Panc1 (cell line): Measurements from ENCODE around the gene RFC2. TPM values are rescaled to one million over a fixed set of nuclear protein-coding genes. Genes with fewer than 3 reads are reported as not detected.

Source experiments
- ATAC-seq: fragments of 200-7000 bp; cut with Tn5 transposase; 2 replicates; pipeline ENCODE4 v1.9.1; 2020; ENCODE audit warnings: mild to moderate bottlenecking, moderate library complexity
- BruUV-seq: library from RNA; stranded (reverse); fragments of 400-500 nt; replicated peaks from 2 replicates; lab custom pipeline; 2021; lab: Mats Ljungman, UMichigan
- CTCF ChIA-PET: fragments of 300-600 bp; sonication (Branson Sonifier 250); formaldehyde crosslinking; loops from one replicate; lab custom pipeline; 2022; ENCODE audit warnings: antibody characterized with exemption; lab: Charles Lee
- POLR2A ChIA-PET: fragments of 300-600 bp; sonication (Branson Sonifier 250); formaldehyde crosslinking; loops from one replicate; lab custom pipeline; 2022; ENCODE audit warnings: antibody characterized with exemption; lab: Charles Lee
- DNase-seq: peaks from one replicate; pipeline ENCODE4 v3.0.0-alpha.2; 2010; ENCODE audit warnings: low read depth, low spot score
- H3K27ac ChIP-seq: 2 replicates; pipeline ENCODE4 v1.5.1; 2011; ENCODE audit warnings: mild to moderate bottlenecking, low read length, inconsistent platforms
- H3K27me3 ChIP-seq: fragments of 200-500 bp; sonication (Bioruptor generic); 2 replicates; pipeline ENCODE4 v1.6.0; 2014; ENCODE audit warnings: low read length, inconsistent platforms; ENCODE audit not compliant: control insufficient read depth, insufficient read depth
- H3K36me3 ChIP-seq: fragments of 200-500 bp; sonication (Bioruptor generic); 2 replicates; pipeline ENCODE4 v1.5.1; 2014; ENCODE audit warnings: inconsistent platforms, mild to moderate bottlenecking, low read length, moderate library complexity; ENCODE audit not compliant: control insufficient read depth, insufficient read depth
- H3K4me1 ChIP-seq: 2 replicates; pipeline ENCODE4 v1.5.1; 2011; ENCODE audit warnings: inconsistent platforms, mild to moderate bottlenecking, low read length, moderate library complexity; ENCODE audit not compliant: control insufficient read depth, insufficient read depth
- H3K4me3 ChIP-seq, 2 experiments: 2 replicates each; pipeline ENCODE4 v1.5.1; 2011 to 2012; ENCODE audit warnings: low read depth in 2 of 2, low read length in 2 of 2, mild to moderate bottlenecking in 2 of 2, inconsistent platforms in 1 of 2, moderate library complexity in 1 of 2
- H3K9me3 ChIP-seq: fragments of 200-500 bp; sonication (Bioruptor generic); 2 replicates; pipeline ENCODE4 v1.5.1; 2014; ENCODE audit warnings: low read depth, mild to moderate bottlenecking, inconsistent platforms, low read length, moderate library complexity; ENCODE audit not compliant: control insufficient read depth, insufficient read depth
- CTCF ChIP-seq: fragments of 450-650 bp; IDR thresholded peaks from 2 replicates; pipeline ENCODE4 v1.5.1; 2017; ENCODE audit warnings: mild to moderate bottlenecking
- POLR2AphosphoS5 ChIP-seq: IDR thresholded peaks from 2 replicates; pipeline ENCODE4 v1.6.1; 2012; ENCODE audit warnings: mild to moderate bottlenecking, low read depth, low read length, moderate library complexity
- REST ChIP-seq, 2 experiments: IDR thresholded peaks; 2 replicates each; pipeline ENCODE4 v1.6.1; 2011 to 2012; ENCODE audit warnings: low read depth in 2 of 2, control low read depth in 1 of 2, low read length in 1 of 2, mild to moderate bottlenecking in 1 of 2, moderate library complexity in 1 of 2; ENCODE audit not compliant: insufficient read depth in 1 of 2
- SIN3A ChIP-seq: IDR thresholded peaks from 2 replicates; pipeline ENCODE4 v1.6.1; 2012; ENCODE audit warnings: low read depth, mild to moderate bottlenecking, low read length, moderate library complexity, borderline replicate concordance; ENCODE audit not compliant: insufficient read depth
- TCF7L2 ChIP-seq: IDR thresholded peaks from 2 replicates; pipeline ENCODE4 v1.6.1; 2011; ENCODE audit warnings: mild to moderate bottlenecking, low read depth, low read length, inconsistent platforms
- in situ Hi-C: cut with HindIII; loops from 2 replicates; pipeline ENCODE4 v1.10.0; 2016; ENCODE audit warnings: low sequenced_read_pairs, low pct_unique_long_range_greater_than_20kb
- intact Hi-C: fragments of 100-400 bp; cut with micrococcal nuclease; formaldehyde crosslinking; loops from one replicate; pipeline ENCODE4 v1.10.0; 2022; ENCODE audit not compliant: unreplicated experiment
- total RNA-seq: library from RNA; stranded (reverse); gene quantifications from one replicate; pipeline ENCODE4 v1.2.1, GENCODE V29; 2021; ENCODE audit not compliant: unreplicated experiment

RFC2 gene
- total RNA-seq, 1 experiment from 2014 or later: 56.2 TPM

- intact Hi-C loops: no loop called here
- no TSS peak for BruUV-seq
Measured at GRCh38 chr7:74289659-74290552, 35.7 kb upstream of the RFC2 start.

GRCh38 chr7:74289018-74289658, 34.9 kb upstream of the RFC2 start, which contains the start of gene CLIP2:
TSS of gene CLIP2 (plus strand) at chr7:74289407. CDS start at chr7:74317547, 28,140 bp downstream.
- H3K4me1 ChIP-seq: peaks cover 56% of the 10 kb centered on the region
- no TSS peak for BruUV-seq
- CTCF ChIA-PET: interaction anchor here (0.7 to 3.2 kb wide), 3 partner anchors 14 to 296 kb away, joined by 3 to 13 read pairs (median 3); no protein-coding TSS in a partner anchor

More at GRCh38 chr7:74289659-74290552, 35.7 kb upstream of the RFC2 start:
- no peak for DNase-seq
- H3K27me3 ChIP-seq: no peaks in the 10 kb centered on the region
- ChIA-PET POLR2A (interaction anchor here (1.0 kb wide), 1 partner anchor 11 kb away, joined by 4 read pairs; no protein-coding TSS in a partner anchor), CTCF (interaction anchor here (3.2 kb wide), 1 partner anchor 15 kb away, joined by 13 read pairs; no protein-coding TSS in a partner anchor)
- peaks cover 54% of the 10 kb centered on the region for H3K4me1 ChIP-seq
- peak overlapping the region; percentile 78 for H3K27ac ChIP-seq
- peak; percentile 26; the same call in 1 of the 2 replicates for TF ChIP-seq SIN3A
- no peak for TF ChIP-seq REST (IDR thresholded peaks at IDR 0.05; ENCODE audit: insufficient read depth in 1 of 2, low read depth in 2 of 2, low read length in 1 of 2)
- no peaks in the 10 kb centered on the region for H3K9me3 ChIP-seq
- in situ Hi-C loops: no loop called here
- H3K36me3 ChIP-seq: no peaks in the 10 kb centered on the region
- peak overlapping the region; percentile 74 to 84 for H3K4me3 ChIP-seq
- ATAC-seq: peak; percentile 24

More at GRCh38 chr7:74289018-74289658, 34.9 kb upstream of the RFC2 start, which contains the start of gene CLIP2:
- intact Hi-C loops (no loop called here), in situ Hi-C loops (no loop called here)
- peak; percentile 32; the same call in 1 of the 2 replicates for TF ChIP-seq SIN3A
- TF ChIP-seq TCF7L2: peak; percentile 35; the same call in 1 of the 2 replicates
- no peak for TF ChIP-seq REST (IDR thresholded peaks at IDR 0.05; ENCODE audit: insufficient read depth in 1 of 2, low read depth in 2 of 2, low read length in 1 of 2)
- no peak for TF ChIP-seq CTCF
- 0 out of 2 replicates have a peak, but pooled peaks have one; percentile 33 for TF ChIP-seq POLR2AphosphoS5
- DNase-seq (no peak), ATAC-seq (peak; percentile 87)
- H3K27me3 ChIP-seq: no peaks in the 10 kb centered on the region
- POLR2A ChIA-PET: interaction anchor here (0.7 to 1.0 kb wide), 3 partner anchors 10 to 214 kb away, joined by 3 to 5 read pairs (median 4); no protein-coding TSS in a partner anchor
- no peaks in the 10 kb centered on the region for H3K36me3 ChIP-seq
- no peaks in the 10 kb centered on the region for H3K9me3 ChIP-seq
- H3K4me3 ChIP-seq: peak within 1 kb of the TSS; percentile 74 to 84
- peak within 1 kb of the TSS; percentile 89 for H3K27ac ChIP-seq
